Ovary (tissue), 3 donors: ENCODE results near the gene STOML2.

Source experiments
- EP300 ChIP-seq: sonication (generic); formaldehyde crosslinking; IDR thresholded peaks from one replicate; pipeline ENCODE4 v1.6.1; 2017; ENCODE audit warnings: antibody characterized with exemption
- POLR2A ChIP-seq: fragments of 450-650 bp; IDR thresholded peaks from one replicate; pipeline ENCODE4 v1.6.1; 2017; ENCODE audit warnings: antibody characterized with exemption, mild to moderate bottlenecking, moderate library complexity
- TF ChIP-seq, protein P1 (sequence below), 3 donors: fragments of 450-650 bp in 2 of 3; fragments of 200-600 bp in 1 of 3; IDR thresholded peaks; one replicate each; pipeline versions ENCODE4 v1.5.1 to v1.8.0; 2016 to 2022; ENCODE audit warnings: antibody characterized with exemption in 3 of 3, mild to moderate bottlenecking in 1 of 3
- donor health status: DM: no; HTN: no; CAD: no.

DNA sequence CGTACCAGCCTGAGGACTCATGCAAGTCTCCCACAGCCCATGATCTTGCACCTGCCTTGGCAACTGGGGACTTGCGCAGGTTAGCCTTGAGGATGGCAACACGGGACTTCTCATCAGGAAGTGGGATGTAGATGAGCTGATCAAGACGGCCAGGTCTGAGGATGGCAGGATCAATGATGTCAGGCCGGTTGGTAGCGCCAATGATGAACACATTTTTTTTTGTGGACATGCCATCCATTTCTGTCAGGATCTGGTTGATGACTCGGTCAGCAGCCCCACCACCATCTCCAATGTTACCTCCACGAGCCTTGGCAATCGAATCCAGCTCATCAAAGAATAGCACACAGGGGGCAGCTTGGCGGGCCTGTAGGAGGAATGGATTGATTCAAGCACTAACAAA is 43.5 kb downstream of the STOML2 start:
- TF ChIP-seq, protein P1, sequence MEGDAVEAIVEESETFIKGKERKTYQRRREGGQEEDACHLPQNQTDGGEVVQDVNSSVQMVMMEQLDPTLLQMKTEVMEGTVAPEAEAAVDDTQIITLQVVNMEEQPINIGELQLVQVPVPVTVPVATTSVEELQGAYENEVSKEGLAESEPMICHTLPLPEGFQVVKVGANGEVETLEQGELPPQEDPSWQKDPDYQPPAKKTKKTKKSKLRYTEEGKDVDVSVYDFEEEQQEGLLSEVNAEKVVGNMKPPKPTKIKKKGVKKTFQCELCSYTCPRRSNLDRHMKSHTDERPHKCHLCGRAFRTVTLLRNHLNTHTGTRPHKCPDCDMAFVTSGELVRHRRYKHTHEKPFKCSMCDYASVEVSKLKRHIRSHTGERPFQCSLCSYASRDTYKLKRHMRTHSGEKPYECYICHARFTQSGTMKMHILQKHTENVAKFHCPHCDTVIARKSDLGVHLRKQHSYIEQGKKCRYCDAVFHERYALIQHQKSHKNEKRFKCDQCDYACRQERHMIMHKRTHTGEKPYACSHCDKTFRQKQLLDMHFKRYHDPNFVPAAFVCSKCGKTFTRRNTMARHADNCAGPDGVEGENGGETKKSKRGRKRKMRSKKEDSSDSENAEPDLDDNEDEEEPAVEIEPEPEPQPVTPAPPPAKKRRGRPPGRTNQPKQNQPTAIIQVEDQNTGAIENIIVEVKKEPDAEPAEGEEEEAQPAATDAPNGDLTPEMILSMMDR (IDR thresholded peaks at IDR 0.05): no peak
- TF ChIP-seq EP300 (no peak), POLR2A (no peak)
